NCI-H1048 (cell line): ENCODE measurements around the gene FAP.

Experiments used
- DNase-seq: peaks from one replicate; lab custom pipeline; 2025; lab: John Stamatoyannopoulos, UW

The FAP gene, protein sequence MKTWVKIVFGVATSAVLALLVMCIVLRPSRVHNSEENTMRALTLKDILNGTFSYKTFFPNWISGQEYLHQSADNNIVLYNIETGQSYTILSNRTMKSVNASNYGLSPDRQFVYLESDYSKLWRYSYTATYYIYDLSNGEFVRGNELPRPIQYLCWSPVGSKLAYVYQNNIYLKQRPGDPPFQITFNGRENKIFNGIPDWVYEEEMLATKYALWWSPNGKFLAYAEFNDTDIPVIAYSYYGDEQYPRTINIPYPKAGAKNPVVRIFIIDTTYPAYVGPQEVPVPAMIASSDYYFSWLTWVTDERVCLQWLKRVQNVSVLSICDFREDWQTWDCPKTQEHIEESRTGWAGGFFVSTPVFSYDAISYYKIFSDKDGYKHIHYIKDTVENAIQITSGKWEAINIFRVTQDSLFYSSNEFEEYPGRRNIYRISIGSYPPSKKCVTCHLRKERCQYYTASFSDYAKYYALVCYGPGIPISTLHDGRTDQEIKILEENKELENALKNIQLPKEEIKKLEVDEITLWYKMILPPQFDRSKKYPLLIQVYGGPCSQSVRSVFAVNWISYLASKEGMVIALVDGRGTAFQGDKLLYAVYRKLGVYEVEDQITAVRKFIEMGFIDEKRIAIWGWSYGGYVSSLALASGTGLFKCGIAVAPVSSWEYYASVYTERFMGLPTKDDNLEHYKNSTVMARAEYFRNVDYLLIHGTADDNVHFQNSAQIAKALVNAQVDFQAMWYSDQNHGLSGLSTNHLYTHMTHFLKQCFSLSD

DNA sequence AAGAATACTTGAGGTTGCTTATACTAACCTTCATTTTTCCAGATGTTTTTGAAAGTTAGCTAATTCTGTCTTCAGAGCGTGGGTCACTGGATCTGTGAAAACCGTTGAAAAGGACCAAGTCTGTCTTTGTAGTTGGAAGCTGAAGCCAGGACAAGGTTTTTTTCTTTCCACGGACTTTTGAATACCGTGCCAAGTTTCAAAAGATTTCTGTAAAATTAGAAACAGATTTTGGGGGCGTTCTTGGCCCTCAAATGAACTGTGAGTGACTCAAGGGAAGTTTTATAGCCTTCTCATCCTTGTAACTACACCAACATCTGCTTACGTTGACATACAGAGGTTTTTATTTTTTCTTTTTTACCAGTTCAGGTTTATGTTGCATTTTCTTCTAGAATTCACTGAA is at the start of gene FAP:
TSS of gene FAP (minus strand) at position 152 of the 400 bp plus-strand sequence. CDS start at position 34, 118 bp downstream.
- no peak for DNase-seq

DNA sequence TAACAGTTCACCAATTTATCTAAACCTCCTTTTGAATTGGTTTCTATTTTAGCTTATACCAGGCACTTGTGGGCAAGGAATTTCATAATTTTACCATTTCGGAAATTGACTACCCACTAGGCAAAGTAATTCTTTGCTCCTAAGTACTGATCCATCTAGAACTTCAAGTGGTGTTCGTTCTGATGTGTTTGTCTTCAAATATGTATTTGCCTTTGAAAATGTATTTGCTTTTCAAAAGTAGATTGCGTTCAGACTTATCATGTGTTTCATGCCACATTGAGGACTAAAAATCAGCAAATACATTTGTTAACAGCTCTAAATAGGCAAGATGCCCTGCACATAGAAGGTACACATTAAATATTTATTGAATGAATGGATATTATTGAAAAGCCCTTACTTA is 48.5 kb upstream of the FAP start:
- DNase-seq = no peak

DNA sequence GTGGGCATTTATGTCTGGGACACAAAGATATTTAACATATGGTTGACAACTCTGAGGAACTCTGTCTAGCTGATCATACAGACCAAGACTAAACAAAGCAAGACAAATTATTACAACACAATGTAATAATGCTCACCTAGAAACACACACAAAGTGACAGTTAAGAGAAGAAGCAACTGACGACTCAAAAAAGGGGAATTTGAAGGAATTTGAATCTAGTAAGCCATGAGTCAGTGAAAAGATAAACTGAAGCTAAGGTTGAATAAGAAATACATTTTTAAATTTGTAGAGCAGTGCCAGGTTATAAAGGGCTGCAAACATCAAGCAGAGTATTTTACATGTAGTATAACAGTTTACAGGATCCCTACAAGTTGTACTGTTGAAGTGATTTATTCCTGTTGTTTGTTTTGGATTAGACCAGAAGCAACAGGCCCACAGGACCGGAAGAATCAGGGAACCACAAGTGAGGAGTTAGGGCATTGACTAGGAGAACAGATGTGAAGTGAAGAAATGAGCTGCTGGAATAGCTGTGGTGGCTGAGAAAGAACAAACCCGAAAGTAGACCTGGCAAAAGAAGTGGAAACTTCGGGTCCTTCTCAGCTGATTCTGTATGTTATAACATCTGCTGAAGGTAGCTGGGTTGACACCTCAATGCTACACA is 39.6 kb upstream of the FAP start:
- no peak for DNase-seq

DNA sequence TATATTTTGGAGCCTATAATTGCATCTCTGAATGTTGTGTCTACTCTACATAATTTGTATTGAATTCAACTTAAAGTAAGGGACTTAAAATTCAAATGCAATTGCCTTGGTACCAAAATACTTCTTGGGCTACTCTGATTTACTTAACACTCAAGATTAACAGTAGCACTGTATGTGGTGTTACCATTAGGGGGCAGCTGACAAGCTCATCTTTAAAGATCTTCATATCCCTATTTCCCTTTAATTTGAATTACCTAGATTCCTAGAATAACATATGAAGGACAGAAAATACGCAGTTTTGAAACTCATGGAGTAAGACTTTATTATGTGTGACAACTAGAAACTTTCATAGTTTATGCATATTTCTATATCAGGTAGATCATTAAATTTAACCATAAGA is 37.4 kb upstream of the FAP start:
- DNase-seq = no peak

DNA sequence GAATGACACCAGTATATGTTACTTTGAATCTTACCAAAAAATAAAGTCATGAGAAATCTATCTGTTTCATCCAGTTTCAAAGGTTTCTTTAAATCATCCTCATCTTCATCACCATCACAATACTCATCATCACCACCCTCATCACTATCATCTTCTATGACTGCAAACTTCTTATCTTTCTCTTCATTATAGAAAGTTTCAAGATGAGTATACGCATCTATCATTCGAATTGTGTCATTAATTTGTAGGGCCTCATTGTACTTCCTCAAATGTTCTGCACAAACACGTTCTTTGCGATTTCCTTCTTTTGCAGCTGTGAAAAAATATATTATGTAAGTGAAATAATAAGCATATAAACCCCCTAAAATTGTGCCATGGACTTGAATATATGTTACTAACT is 34.1 kb upstream of the FAP start:
- no peak for DNase-seq

DNA sequence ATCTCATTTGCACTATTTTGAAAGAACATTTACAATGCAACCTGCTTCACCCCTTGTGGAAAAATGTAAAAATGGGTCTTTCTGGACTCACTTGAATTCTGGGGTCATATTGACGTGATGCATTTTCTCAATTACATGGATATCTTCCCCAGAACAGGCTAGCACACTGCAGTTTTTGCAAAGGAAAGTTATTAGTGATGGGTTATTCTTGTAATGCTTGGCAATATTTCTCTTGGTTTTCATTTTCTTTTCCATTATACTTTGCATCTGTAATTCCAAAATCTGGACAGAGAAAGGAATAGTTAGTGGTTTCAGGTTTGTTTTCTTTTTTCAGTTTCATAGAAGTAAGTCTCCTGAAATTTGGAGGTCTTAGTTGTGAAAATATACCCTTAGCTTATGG is 24.8 kb upstream of the FAP start:
- no peak for DNase-seq

DNA sequence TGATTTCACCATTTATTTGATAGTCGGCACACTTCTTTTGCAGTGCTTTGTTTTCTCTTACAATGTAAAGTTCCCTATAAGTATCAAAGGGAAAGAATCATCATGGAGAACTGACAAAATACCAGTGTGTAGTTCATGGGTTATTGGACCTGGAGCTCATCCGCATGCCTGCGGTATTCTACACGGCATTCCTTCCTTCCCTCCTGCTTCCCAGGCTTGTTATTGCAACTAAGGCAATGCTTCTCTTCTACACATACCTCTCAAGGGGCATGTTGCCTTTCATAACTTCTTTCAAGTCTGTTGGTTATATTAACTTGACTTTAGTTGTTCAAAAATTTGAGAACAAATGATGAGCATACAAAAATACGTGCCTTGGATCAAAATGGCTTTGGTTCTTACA is 24.3 kb upstream of the FAP start:
- DNase-seq = no peak

DNA sequence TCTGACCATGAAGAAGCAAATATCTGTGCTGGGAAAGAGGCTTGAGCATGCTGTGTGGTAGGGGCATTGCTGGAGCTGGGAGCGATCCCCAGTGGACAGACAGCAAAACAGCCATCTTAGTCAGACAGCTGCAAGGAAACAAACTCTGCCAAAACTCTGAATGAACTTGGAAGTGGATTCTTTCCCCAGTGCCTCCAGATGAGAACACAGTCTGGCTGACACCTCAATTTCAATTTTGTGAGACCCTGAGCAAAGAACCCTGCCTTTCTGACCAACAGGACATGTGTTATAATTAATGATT is 23.2 kb upstream of the FAP start:
- DNase-seq = no peak

DNA sequence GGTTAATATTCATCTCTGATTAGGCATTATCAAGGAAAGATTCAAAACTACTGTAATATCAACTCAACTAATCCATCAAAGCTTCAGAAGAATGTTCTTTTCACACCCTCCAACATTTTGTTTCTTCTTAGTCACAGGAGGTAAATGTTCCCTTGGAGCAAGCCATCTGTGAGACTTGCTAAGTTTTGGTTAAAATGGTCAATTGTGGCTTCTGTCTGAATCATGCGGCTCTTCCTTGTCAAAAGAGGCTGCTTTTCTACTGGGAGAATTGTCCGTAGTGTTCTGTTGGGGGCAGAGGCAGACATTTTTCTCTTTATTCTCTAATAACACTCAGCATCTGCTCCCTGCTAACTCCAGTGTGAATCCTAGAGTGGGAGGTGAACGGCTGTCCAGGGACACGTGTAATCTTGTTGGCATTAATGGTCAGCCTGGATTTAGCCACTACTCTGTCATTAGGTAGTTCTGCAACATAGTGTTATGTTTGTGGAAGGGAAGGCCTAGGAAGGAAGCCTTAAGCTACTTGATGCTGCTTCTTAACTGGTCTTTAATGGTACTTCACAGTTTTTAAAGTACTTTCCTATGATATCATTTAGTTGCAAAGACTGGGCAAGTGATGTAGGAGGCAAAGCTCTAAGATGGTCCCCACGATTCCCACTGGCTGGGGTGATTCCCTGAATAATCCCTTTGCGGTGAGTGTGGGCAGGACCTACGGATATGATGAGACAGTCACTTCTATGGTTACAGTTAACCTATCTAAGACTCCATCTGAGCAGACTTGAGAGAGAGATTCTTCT is 22.6 kb upstream of the FAP start:
- no peak for DNase-seq

DNA sequence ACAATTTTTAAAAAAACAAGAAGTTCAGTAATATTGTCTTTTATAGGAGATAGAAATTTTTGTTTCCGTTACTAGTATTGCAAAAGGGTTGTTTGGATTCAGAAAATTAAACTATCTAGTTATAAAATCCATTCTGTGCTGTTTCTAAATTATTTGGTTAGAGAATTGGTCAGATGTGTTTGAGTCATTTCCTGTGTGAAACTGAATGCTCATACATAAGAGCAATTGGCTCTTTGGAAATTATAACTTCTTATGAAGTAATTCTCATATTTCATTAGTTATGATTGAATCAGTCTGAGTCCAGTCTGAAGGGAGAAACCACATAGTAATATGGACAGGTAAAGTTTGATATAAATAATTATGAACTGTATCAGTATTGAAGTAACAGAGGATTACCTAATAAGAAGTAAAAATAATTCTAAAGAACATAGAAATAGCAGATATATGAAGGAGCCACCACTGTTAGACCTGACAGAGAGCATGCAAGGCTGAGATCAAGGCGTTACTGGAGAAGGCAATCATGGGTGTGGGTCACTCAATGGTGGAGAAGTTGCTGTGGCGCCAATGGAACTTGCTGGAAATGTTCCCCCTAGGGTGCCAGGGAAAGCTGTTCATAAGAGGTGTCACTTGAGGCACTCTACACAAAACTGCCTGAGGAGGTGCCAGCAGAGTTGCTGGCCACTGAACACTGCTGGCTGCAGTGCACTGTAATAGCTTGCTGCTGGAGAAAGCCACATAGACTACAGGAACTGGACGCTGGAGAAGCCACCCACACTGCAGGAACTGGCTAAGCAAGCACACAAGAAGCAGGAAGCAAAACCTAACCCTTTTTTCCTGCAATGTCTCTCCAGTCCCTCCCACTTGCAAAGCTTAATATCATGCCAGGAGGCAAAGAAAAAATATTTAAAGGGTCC is 18.0 kb upstream of the FAP start:
- no peak for DNase-seq

DNA sequence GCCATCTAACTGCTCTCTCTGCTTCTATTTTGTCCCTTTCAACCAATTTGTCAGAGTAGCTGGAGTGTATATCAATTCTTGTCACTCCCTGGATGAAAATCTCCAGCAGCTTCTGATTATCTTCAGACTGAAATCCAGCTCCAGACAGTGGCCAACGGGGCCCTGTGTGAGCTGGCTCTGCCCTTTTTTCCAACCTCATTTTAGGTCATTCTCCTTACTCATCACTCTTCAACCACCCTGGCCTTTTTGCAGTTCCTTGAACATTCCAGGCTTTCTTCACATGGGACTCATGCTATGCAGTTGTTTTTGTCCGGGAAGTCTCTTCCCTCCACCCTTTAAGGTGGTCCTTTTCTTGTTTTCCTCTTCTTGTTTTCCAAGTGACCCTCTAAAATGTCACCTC is 15.4 kb upstream of the FAP start:
- no peak for DNase-seq

DNA sequence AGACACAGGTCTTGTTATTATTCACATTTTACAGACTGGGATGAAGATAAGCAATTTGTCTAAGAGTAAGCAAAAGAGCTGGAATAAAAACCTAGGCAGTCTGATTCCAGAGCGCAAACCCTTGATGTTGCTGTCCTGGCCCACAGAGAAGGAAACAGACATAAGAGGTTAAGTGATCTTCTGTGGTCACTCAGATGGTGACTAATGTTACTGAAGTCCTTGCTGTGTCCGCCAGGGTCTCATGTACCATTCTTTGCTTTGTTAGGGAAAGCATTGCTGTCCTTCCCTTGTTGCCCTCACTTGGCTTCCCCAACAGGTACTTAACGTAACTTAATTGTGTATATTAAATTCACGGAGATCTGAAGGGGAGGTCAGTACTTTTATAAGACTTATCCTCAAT is 14.9 kb upstream of the FAP start:
- no peak for DNase-seq

DNA sequence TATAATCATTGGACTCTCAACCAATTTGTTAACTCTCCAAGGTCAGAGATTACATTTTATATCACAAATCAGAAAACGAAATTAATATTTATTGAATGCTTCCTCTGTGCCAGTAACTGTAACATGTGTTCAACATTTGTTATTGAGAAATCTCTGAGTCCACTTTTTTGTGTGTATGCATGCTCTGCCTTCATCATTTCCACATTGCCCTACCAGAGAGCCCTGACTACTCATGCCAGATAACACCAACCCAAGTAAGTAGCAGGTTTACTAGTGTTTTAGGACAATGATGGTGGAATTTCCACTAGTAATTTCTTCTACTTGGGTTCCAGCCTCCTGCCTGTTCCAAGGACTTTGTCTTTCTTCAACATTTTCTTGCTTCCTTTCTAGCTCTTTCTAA is 14.2 kb upstream of the FAP start:
- no peak for DNase-seq

DNA sequence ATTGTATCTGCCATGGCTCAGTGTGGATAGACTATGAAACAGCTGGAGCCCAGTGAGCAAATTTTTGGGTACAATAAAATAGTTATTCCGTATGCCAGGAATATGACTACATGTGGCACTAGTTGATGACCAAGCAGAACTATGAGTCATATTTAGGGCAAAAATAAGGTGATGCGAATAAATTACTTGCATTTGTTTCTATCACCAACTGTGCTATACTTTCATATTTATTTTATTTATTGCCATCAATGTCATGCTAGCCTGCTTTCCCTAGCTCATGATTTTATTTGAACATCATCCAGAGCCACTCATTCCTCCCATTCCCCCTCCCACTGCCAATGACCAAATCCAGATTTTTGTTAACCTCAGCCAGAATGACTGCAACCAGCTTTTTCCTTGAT is 13.3 kb upstream of the FAP start:
- no peak for DNase-seq

DNA sequence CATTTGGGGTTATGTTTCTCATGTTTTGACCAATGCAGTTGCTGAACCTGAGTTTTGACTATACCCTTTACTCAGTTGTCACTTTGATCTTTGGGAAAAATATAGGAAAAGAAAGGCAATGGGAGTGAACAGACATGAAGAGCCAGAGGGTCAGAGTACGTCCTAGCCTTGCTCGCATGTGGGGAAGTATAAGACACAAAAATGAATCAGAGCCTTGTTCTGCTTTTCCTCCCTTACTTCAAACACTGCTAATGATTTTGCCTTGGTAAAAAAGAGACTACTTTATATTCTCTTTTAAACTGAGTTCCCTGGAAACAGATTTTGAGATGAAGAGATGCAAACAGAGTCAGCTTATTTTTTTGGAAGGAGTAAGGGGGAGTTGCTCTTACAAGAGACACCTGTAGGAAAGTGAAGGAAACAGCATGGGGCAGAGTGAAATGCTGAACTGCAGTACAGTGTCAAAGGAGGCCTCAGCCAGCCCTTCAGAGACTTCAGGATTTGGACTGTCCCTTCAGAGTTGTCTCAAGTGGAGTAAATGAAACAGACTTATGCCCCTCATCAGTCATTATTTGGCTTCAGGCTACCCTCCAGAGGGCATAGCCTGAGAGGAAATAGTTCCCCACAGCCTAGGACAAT is 11.1 kb upstream of the FAP start:
- DNase-seq = no peak

DNA sequence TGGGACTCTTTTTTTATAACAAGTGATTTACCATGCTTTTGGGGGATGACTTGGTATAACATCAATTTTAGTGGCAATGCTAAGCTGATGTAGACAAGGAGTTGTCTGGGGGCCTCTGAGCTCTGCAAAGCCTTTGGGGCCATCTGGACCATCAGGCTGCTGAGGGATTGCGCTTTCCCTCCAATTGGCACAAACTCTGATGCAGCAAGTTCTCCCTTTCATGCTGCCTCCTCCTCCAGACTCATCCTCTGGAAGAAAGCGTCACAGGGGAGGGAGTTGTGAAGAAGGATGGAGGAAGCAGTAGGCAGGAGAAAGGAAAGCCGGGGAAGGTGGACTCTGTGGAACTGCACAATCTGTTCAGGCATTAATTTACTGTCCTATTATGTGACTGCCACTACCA is 10.2 kb upstream of the FAP start:
- no peak for DNase-seq

DNA sequence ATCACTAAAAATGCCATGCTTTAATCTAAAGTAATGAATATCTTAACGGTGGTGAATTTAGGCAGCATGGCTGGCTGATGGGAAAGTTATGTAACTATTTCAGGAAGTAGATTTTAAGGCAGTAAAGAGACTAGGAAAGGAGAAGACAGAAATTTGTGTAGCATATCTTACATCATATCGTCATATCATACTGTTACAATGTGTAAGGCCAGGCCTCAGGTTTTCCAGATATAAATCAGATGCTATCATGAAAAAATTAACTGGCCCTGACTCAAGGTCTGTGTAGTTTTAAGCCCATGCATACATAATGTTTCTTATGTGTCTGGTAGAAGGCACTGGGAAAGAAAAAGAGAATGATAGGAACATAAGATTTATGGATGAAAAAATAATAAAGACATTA is 8.9 kb upstream of the FAP start:
- no peak for DNase-seq

DNA sequence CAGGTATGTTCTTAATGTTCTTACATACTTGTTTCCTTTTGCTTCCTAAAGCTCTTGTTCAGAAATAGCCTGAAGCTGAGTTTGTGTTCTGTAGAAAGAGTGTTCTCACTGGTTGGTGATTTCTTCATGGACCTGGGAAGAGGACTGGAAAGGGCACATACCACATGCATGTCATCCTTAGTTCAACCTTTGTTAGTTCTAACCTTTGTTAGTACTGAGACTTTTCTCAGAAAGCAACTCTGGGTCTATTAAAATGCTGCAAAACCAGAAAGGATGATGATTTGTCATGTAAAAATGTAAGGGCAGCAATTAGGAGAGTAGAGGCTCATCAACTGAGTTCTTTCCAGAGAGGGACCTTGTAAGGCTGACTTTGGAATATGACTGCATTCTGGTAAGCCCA is 2.5 kb upstream of the FAP start:
- DNase-seq = no peak

DNA sequence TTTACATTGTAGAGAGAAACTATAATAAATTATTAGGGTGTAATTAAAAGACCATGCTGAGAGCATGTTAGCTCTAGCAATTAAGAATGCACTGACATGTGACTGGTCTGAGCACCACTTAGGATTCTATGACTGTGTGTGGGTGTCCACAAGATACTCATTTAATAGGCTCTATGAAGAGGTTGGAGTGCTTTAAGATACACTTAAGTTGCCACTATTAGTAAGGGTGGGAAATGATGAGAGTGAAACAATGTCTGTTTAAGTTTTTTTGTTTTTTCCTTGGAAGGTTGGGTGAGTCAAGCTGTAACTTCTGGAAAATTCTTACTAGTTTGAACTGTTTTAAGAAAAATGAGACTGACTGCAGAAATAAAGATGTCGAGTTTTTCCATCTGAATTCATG is 1.8 kb upstream of the FAP start:
- no peak for DNase-seq

DNA sequence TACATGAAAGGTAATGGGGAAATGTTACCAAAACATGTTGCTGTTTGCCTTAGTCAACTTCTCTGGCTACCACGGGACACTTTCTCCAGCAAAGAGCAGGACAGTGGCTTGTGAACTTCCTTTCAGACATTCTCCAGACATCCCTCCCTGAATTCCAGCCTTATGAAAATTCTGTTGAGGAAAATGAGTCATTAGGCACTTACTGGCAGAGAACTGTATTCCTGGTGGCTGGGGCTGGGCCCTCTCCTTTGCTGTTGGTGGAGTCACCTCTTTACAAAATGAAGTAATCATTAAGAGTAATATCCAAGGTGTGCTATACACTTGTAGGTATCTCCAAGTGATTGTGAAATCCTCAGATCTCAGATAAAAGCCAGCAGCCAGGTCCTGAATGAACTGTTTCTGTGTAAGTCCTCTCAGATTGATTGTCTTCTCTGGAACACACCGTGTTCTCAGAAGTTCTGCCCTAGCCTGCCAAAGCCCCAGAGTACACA is 1.3 kb upstream of the FAP start:
- DNase-seq = no peak

DNA sequence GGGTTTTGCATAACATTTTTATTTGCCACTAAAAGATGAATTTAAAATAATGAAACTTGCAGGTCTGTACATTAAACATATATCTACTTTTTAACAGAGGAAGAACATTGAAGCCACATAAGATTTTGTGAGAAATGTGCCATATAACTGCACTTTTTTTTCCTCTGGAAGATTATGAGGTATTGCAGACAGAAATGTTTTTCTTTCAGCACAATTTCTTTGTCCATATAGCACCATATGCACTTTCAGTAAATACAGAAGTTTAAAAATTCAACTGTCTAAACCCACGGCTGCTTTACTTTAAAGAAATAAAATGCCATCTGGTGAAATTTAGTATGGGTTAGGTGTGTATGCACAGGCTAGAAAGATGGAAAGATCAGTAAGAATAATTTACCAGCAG is 470 bp upstream of the FAP start:
- DNase-seq = no peak
